SKM-1 (cell line): ENCODE measurements around the gene SH3BGRL2.

Source experiments
- DNase-seq: peaks from one replicate; lab custom pipeline; 2025; ENCODE audit not compliant: unreplicated experiment; lab: John Stamatoyannopoulos, UW

SH3BGRL2 gene

DNA sequence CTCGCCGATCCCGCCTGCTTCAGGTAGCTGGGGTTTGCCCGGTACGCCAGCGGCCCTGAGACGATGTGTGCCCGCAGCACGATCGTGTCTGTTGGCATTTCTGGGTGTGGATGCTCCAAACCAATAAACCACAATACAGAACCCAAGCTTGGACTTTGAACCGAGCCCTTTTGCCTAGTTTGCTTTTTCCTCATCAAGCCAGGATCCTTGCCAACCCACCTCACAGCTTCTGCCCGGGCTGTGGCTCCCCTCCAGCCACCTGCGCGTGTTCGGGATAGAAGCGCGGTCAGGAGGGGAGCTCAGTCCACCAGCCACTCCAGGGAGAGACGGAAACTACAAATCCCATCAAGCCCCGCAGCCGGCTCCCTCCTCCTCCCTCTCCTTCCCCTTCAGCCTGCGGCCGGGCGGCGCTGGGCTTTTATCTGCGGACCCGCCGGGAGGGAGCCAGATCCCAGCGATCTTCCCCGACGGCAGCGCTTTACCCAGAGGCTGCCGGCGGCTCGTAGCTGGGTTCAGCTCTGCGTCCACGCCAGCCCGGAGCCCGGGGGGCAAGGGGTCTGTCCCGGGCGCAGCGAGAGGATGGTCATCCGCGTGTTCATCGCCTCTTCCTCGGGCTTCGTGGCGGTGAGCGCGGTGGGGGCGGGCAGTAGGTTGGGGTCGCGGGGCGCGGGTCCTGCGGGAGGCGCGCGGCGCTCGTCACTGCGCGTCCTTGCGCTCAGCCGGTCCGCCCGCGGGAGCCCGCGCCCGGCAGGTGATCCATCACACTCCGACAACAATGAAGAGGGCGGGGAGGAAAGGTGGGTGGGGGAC is at the start of gene SH3BGRL2:
Gene SH3BGRL2, plus strand, starts transcription at position 447 of the 810 bp plus-strand sequence. Its CDS starts 133 bp downstream, at position 580.
- peak; percentile 76 for DNase-seq

DNA sequence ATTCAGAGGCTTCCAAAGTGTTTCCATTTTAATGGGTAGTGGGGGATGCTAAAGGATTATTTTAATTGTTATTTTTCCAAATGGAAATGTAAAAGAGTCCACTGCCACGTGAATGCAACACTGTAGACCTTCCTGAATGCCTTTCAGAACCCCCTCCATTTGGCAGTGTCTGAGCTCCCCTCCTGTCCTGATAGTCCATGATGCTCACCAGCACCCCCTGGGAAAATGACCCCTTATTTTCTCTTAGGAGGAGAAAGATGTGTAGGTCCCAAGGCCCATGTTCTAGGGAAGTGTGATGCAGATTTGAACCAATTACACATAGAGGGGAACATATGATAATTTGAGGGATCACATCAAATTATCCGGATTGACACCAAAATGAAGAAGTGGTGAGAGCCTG is 46.8 kb upstream of the SH3BGRL2 start:
- no peak for DNase-seq

DNA sequence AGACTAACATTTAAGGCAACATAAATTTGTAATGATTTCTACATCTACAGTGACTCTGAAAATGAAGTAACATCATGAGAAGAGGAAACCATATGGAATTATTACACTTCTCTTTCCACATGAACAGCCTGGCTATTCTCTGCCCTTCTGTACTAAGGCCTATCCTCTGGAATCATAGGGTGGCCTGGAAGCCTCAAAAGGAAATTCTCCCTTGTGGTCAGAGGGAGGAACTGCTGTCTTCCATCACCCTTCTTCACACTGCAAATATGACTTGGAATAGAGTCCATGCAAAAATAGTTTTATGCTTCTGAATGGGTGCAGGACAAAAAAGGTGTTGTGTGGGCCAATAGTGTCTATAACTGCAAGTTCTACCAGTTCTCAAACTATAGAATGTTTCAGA is 44.6 kb upstream of the SH3BGRL2 start:
- no peak for DNase-seq

DNA sequence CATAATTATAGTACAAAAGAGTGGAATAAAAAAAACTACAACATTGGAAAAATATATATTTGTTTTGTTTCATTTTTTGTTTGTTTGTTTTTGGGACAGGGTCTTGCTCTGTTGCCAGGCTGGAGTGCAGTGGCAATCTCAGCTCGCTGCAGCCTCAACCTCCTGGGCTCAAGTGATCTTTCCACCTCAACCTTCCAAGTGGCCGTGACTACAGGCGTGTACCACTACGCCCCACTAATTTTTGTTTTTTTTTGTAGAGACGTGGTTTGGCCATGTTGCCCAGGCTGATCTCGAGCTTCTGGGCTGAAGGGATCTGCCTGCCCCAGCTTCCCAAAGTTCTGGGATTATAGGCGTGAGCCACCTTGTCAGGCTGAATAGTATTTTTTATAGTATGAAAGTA is 41.4 kb upstream of the SH3BGRL2 start:
- no peak for DNase-seq

DNA sequence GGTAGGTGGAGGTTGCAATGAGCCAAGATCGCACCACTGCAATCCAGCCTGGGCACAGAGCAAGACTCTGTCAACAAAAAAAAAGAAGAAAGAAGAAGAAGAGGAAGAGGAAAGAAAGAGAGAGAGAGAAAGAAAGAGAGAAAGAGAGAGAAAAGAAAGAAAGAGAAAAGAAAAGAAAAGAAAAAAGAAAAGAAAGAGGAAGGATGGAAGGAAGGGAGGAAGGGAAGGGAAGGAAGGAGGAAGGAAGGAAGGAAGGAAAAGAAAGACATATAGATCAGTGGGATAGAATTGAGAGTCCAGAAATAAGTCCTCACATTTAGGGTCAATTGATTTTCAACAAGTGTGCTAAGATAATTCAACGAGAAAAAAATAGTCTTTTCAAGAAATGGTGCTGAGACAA is 34.0 kb upstream of the SH3BGRL2 start:
- DNase-seq = no peak

DNA sequence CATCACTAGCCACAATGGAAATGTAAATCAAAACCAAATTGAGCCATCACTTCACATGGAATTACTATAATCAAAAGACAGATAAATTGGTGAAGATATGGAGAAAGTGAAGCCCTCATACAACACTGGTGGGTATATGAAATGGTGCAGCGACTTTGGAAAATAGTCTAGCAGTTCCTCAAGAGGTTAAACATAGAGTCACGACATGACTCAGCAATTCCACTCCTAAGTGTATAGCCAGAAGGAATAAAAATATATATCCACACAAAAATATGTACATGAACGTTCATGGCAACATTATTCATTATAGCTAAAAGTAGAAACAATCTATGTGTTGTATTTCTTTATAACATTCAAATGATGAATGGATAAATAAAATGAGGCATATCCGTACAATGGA is 33.1 kb upstream of the SH3BGRL2 start:
- no peak for DNase-seq

DNA sequence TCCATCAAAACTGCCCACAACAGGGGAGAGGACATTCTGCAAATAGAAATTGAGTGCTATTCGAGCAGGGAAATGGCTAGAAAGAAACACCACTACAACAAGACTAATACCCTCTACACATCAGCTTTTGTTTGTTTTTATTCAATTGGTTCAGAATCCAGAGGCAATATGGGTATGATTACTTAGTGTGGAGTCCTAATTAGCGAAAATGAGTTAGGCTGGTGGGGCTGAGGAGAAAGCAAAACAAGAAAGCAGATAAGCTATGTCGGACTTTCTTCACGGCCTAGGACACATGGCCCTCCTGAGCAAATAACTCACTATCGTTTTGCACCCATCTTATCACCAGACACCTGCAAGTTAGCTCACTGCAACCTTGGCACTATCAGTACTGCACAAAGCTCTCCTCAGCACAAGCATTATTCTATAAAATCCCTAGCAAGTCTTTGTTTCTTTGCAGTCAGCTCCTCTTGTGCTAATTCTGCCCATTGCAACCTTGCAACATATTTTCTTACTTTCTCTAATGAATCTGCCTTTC is 31.3 kb upstream of the SH3BGRL2 start:
- no peak for DNase-seq

DNA sequence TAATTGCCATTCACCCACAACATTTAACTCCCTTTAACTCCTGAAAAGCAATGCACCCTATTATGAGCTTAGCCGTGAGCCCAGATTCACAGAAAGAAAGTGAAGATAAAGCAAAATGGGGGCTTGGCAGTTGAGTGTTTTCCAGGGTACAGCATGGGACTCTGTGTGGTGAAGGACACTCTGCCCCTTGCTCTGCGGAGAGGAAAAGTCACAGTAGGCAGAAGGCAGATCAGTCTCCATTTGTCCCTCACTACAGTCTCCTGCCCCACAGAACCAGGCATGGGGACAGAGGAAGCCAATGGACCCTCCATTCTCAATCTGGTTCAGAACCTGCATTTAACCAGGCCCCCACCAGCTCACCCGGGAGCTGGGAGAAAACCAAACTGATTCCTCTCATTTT is 30.8 kb upstream of the SH3BGRL2 start:
- no peak for DNase-seq

DNA sequence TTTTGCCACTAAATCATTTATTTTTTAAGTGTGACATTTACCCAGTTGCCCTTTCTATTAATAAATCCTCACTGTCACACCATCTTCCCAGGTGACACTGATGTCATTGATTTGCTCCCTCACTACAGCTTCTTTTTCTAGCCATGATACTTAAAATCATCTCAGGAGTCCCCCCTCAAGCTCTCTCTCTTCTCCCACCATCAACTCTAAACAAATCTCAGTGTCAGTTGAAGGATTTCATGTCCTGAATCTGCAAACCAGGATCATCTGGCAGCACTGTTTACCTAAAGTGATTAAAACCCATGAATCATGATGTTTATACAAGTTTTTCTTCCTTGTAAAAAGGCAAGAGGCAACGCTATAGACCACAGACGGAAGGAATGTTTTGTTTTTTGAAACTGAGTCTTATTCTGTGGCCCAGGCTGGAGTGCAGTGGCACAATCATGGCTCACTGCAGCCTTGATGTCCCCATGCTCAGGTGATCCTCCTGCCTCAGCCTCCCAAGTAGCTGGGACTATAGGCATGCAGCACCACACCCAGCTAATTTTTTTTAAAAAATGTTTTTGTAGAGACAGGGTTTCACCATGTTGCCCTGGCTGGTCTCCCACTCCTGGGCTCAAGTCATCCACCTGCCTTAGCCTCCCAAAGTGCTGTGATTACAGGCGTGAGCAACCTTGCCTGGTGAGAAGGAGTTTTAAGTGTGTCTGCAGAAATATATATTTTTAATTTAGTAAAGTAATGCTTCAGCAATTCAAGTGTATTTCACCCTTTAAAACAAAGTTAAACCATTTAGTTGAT is 30.1 kb upstream of the SH3BGRL2 start:
- no peak for DNase-seq

DNA sequence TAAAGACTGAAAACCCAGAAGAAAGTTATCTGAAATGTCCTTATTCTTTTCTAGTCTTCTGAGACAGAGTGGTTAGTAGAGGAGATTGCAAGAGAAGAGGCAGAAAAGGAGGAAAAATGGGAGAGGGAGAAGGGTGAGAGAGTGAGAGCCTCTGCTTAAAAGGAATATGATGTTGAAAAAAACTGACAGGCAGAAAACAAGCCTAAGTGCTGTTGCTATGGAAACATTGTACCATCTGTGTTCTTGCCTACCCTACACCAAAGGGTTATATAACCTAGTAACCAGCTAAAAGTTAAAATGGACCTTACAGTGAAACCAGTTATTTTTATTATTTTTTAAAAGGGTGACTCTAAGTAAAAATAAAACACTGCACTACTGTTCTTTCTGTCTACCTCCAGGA is 28.3 kb upstream of the SH3BGRL2 start:
- DNase-seq = no peak

DNA sequence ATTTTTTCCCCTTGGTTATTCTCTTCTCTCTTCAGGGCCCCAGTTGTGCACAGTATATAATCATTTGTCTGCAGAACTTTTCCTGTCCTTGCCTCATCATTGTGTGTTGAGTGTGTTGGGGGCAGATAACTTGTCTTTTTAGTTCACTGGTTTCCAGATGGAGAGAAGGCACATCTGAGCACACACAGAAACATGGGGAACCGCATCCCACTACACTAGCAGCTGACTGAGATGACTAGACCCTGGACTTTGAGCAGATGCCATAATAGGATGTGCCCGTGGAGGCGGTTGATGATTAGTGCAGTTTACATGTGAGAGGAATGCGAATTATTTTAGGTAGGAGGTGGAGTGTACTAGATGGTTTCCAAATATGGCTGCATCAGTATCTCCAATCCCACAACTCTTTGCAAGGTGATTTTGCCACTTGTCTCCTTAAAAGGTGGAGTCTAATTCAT is 26.5 kb upstream of the SH3BGRL2 start:
- DNase-seq = no peak

DNA sequence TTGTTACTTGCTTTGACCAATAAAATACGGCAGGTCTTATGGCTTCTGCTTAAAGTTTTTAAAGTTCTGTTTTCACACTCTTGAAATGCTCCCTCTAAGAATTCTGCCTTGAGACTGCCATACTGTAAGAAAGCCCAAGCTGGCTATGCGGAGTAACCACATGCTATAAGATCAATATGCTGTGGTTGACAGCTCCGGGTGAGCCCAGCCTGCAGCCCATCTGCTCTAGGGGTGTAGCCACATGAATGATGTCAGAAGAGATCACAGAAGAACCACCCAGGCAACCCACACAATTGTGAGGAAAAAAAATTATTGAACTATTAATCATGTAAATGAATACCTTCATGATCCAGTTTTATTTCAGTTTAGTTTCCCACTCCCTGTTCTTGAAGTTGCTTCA is 26.1 kb upstream of the SH3BGRL2 start:
- no peak for DNase-seq

DNA sequence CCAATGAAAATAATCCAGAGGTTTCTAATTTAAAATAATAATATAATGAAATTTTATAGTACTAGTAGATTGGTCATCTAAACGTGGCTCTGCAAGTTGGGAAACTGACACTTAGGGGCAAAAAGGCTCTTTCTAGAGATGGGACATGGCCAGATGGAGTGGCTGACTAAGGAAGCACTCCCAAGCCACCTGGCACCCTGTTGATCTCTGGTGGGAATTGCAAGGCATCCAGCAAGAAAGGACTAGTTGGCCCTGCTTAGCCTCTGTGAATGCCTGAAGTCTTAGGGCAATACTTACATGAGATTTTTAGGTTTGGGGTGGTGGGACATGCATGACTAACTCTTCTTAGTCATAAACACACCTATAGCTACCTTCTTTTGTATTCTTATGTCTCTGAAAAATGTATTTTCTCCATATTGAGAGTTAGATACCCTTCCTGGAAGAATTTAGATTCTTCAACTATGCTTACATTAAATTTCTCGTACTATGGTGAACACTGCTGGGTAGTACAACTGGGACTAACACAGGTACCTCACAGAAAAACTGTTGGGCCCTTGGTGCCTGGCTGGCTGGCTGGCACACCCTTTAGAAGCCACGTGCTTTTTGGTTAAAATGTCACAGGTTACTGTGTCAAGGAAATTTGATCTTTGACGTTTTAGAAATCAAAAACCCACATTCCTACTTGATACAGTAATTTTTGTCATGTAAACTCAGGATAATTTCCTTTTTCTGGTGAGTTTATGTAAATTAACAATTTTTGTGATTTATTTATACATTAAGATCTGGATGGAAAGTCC is 25.0 kb upstream of the SH3BGRL2 start:
- DNase-seq = no peak

DNA sequence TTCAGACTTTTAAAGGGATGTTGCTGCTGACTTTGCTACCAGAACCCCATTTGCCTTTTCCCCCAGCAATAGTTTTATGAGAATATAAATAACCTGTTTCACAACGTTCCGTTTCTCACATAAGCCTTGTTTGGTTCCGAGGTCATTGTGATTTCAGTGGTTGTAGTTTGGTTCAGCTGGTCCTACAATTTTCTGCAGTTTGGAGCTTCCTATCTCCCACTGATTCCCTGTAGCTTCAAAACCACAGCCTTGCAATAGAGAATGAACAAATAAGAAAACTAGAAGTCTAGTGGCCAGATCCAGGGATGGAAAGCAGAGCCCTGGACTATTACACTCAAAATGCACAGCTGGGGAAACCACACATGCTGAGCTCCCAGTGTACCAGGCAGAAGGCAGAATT is 24.1 kb upstream of the SH3BGRL2 start:
- DNase-seq = no peak

DNA sequence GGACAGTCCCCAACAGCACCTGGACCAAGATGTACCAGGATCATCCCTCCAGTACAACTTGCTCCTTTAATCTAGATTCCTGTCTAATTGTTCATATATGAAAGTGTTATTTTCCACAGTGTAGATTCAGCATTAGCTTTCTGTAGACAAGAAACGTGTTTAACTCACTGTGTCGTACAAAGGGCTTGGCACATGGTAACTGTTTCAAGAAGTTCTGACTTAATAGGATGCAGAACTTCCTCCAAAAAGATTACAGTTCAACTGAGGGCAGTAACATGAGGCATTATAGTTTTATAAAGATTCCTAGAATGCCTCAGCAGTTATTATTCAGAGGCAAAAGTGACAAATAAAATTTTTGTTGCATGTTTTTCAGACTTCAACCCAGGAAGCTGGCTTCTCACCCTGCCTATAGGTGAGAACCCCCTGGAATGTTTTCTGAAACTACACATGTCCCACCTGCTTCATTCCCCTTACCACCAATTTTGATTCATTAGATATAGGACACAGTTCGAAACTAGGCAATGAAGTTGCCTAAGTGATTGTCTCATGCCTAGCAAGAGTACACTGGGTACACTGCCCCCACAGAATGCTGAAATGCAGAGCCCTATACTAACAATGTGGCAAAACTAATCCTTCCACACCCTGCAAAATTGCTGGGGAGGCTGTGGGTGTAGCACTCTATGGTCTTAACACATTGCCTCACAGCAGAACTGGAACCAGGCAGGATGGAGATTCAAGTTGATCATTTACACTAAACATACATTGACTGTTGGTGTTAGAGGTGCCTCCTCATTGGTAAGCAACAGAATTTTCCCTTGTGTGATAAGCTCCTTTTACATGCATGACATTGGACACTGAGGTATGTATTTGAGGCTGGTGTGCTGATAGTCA is 22.6 kb upstream of the SH3BGRL2 start:
- DNase-seq = no peak

DNA sequence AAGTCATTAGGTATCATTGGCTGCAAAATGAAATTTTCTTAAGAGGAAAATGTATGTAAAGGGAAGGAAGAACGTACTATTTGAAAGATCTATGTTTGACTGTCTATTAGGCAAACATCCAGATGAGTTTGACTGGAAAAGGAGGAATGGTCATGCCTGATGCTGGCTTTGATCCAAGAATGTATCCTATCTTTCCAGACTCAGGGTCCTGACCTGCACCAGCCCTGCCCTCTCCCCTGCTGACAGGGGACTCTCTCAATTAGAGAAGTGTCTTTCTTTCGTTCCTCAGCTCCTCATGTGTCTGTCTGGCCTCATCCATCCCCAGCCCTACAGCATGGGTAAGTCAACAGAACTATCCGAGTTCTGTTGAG is 21.9 kb upstream of the SH3BGRL2 start:
- no peak for DNase-seq

DNA sequence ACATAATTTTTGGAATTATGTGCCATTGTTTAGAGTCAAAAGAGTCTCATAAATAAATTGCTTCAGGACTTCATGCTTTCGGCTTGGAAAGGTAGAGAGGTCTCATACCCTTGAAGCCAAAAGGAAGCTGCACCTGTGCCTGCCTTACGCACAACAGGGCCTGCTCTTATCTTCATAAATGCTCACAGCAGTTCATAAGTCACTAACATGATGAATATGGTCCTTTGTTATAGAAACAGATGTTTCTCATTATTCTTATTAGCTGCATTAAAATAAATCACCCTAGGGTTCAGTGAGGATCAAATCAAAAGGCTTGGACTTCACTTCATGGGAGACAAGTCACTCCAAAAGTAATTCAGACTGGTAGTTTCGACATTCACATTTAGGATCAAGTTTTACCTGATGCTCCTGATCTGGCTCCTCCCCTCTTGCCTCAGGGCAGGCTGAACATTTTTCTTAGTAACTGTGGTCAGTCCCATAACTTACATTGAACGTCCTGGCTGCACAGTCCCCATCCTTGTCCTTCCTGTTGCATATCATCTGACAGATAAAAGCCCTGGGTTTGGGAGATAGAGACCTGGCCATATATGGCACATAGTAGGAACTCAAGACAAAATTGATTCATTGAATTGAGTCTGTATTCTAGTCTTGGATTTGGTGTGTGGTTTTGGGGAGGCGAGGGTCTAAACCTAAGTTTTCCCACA is 20.7 kb upstream of the SH3BGRL2 start:
- no peak for DNase-seq

DNA sequence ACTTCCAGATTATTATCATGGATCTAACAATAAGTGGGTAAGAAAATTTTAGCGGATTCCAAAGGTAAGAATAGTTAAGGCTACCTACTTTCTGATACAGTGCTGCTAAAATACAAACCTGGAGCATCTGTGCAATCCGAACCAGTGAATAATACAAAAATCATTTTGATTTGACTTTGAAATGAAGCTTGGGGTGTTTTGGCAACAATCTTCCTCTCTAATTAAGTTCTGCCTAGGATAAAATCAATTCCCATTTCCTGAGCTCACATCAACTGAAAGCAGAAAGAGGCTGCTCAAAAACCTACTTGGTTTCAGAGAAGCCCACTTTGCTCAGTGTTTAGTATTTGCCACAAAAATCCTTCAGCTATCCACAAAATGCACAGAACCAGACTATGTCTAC is 18.7 kb upstream of the SH3BGRL2 start:
- no peak for DNase-seq

DNA sequence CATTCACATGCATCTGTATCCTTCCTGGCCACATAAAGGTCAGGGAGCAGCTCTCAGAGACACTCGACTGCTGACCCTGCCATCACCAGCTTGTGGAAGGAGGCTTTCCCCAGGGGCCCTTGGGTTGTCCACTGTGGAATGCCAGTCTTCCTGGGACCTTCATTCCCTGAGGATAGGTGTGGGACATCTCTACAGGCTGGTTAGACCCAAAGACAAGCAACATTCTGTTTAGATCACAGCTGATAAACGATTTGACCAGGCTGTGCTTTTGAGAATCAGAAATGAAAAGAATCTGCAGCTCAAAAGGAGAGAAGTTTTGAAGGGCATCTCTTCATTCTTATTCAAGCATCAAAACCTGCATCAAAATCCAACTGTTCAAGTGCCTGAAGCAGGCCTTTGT is 18.2 kb upstream of the SH3BGRL2 start:
- no peak for DNase-seq

DNA sequence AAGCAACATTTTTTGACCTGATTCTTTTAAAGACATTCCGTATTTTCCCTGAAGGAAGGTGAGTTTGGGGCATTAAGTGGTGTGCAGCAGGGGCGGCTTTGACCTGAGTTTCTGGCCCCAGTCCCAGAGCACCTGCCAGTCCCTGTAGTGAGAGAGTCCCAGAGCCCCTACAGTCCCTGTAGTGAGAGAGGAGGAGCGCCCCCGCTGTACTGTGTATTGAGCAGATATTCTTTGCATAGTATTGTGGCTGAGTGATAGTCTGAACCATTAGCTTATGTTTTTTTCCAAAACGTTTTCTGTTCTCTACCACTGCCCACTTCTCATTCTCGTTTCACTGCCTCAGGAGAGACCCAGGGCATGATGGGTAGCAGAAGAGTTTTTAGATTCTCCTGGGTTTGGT is 17.2 kb upstream of the SH3BGRL2 start:
- no peak for DNase-seq
